ENCODE results near the gene CEP350.
"Not testable (repeated sequence)": the region's sequence is repeated elsewhere in the genome, so short reads cannot be mapped to it uniquely, and the experiment has no call there.

CEP350 gene

GRCh38 chr1:179995576-179995975, 41.0 kb downstream of the CEP350 start:
- no peak for DNase-seq (ENCODE audit: low spot score)

GRCh38 chr1:179996099-179996498, 41.5 kb downstream of the CEP350 start:
- no peak for DNase-seq (ENCODE audit: low spot score)

- no peak for DNase-seq (ENCODE audit: low spot score)
Observed at GRCh38 chr1:180000575-180000974, 46.0 kb downstream of the CEP350 start.

- no peak for DNase-seq (ENCODE audit: low spot score)
Observed at GRCh38 chr1:180002437-180002836, 47.8 kb downstream of the CEP350 start.

- no peak for DNase-seq (ENCODE audit: low spot score)
Observed at GRCh38 chr1:180003026-180003695, 48.6 kb downstream of the CEP350 start.

- not testable (repeated sequence) for DNase-seq (ENCODE audit: low spot score)
Observed at GRCh38 chr1:180006762-180007161, 52.2 kb downstream of the CEP350 start.

- DNase-seq (ENCODE audit: low spot score) = no peak
Observed at GRCh38 chr1:180020017-180020416, 65.4 kb downstream of the CEP350 start.

GRCh38 chr1:180026556-180026955, 71.9 kb downstream of the CEP350 start:
- no peak for DNase-seq (ENCODE audit: low spot score)

- peak; percentile 45 for DNase-seq (ENCODE audit: low spot score)
Observed at GRCh38 chr1:180027949-180028445, 73.4 kb downstream of the CEP350 start.

GRCh38 chr1:180028864-180029263, 74.3 kb downstream of the CEP350 start:
- DNase-seq (ENCODE audit: low spot score) = no peak

- no peak for DNase-seq (ENCODE audit: low spot score)
Observed at GRCh38 chr1:180029524-180030135, 75.0 kb downstream of the CEP350 start.

GRCh38 chr1:180031664-180032063, 77.1 kb downstream of the CEP350 start:
- no peak for DNase-seq (ENCODE audit: low spot score)

- peak; percentile 6 for DNase-seq (ENCODE audit: low spot score)
Observed at GRCh38 chr1:180033390-180033789, 78.8 kb downstream of the CEP350 start.

GRCh38 chr1:180040034-180040433, 85.4 kb downstream of the CEP350 start:
- no peak for DNase-seq (ENCODE audit: low spot score)

GRCh38 chr1:180041582-180041981, 87.0 kb downstream of the CEP350 start:
- DNase-seq (ENCODE audit: low spot score) = no peak

GRCh38 chr1:180042988-180043622, 88.5 kb downstream of the CEP350 start:
- peak; percentile 17 for DNase-seq (ENCODE audit: low spot score)

- DNase-seq (ENCODE audit: low spot score) = no peak
Observed at GRCh38 chr1:180043785-180044184, 89.2 kb downstream of the CEP350 start.

GRCh38 chr1:180046674-180047073, 92.1 kb downstream of the CEP350 start:
- DNase-seq (ENCODE audit: low spot score) = no peak

- DNase-seq (ENCODE audit: low spot score) = no peak
Observed at GRCh38 chr1:180053594-180054567, 99.3 kb downstream of the CEP350 start.

GRCh38 chr1:180057883-180058396, 103.3 kb downstream of the CEP350 start:
- no peak for DNase-seq (ENCODE audit: low spot score)

GRCh38 chr1:180061019-180061418, 106.4 kb downstream of the CEP350 start:
- no peak for DNase-seq (ENCODE audit: low spot score)

- no peak for DNase-seq (ENCODE audit: low spot score)
Observed at GRCh38 chr1:180062452-180062971, 107.9 kb downstream of the CEP350 start.
